HG03571 (cell line): ENCODE data around the gene ARMH1.
"Not testable (repeated sequence)": the region's sequence is repeated elsewhere in the genome, so short reads cannot be mapped to it uniquely, and the experiment has no call there.

ENCODE experiments used
- ATAC-seq: cut with Tn5 transposase; IDR thresholded peaks from one replicate; pipeline ENCODE4 v1.9.1; 2021; ENCODE audit not compliant: unreplicated experiment

Gene ARMH1

GRCh38 chr1:44664730-44665370 is 9.7 kb upstream of the ARMH1 start:
- no peak for ATAC-seq

DNA sequence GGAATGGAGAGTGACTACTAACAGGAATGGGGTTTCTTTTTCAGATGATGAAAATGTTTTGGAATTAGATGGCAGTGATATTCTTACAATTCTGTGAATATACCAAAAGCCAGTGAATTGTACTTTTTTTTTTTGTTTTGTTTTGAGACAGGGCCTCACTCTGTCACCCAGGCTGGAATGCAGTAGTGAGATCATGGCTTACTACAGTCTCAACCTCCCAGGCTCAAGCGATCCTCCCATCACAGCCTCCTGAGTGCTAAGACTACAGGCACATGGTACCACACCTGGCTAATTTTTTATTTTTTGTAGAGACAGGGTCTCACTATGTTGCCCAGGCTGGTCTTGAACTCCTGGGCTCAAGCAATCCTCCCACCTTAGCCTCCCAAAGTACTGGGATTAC is 7.8 kb upstream of the ARMH1 start:
- ATAC-seq, result not testable (repeated sequence)

- ATAC-seq, result no peak
Observed at GRCh38 chr1:44670751-44671640, 3.5 kb upstream of the ARMH1 start.

DNA sequence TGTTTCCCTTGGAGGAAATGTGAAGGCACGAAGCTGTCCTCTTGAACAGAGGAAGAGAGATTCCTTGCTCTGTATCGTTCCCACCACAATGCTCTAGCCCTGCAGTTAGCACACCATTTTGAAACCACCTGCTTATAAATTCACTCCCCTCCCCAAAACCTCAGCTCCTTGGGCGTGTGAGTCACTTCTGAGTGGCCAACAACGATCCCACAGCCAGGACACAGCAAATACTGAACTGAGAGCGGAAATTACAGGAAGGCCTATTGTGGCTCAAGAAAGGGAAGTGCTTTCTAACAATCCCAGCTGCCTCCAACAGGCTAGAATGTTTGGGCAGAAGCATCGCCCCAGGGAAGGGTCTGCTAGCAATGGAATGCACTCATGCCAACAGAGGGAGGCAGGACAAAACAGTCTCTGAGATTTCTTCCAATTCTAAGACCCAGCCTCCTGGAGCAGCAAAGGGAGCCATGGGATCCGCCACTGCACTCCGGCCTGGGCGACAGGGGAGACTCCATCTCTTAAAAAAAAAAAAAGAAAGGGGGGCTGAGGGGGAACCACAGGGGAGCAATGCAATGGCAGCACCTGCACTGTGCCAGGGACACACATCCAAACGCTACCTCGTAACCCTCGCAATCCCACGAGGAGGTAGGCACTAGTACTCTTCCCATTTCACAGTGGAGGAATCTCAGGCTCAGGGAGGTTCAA is 2.1 kb upstream of the ARMH1 start:
- ATAC-seq, result no peak

DNA sequence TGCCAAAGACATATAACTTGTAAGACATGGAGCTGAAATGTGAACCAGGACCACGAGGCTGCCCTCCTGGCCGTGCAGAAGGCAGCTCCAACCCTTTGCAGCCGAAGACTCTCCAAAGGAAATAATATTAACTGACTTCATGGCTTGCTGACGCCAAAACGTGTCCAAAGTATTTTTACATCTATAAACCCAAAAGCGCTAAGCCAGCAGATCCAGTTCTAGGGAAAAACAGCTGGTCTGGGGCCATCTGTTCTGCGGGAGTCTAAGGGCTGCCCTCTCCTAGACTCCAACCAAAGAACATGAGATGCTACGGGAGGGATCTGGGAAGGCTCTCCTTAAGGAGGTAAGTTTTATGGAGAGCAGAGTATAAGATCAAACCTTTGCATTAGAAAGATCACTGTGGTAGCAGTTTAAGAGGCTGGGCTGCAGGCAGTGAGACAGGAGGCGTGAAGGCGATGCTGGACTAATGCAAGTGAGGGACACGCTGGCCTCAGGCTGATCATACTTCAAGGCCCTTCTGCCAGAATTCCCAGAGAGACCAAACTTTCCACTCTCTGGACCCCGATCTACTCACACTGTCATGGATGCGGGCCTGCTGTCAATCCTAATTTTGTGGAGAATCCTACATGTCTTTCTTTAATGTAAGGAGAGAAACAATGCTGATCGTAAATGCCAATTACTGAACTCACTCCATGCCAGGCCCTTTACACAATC is 1.4 kb upstream of the ARMH1 start:
- no peak for ATAC-seq

GRCh38 chr1:44673675-44674112 is 820 bp upstream of the ARMH1 start:
- peak; percentile 4 for ATAC-seq

GRCh38 chr1:44675186-44675585 is 672 bp downstream of the ARMH1 start:
- ATAC-seq, result no peak

DNA sequence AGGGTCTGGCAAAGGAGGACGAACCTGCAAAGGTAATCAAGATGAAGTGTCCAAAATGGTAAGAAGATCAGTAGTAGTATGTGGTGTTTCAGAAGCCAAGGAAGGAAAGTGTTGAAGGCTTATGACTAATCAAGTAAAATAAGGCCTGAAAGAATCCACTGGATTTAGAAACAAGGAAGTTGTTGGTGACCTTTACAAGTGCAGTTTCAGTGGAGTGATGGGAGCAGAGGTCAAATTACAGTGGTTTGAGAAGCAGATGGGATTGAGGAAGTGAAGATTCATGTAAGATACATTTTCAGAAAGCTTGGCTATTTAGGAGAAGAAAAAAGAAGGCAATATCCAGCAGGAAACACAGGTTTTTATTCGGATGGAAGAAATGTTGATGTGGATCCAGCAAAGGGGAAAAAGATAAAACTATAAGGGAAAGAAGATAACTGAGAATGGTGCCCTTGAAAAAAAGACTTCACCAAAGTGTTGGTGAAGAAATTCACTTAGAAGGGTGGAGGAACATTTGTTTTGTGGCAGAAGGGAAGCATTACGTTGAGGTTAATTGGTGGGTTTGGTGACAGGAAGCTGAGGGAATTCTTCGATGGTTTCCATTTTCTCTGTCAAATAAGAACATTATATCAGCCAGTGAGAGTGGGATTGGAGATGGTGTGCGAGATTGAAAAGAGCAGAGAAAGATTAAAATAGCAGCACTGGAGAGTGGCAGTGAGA is 2.1 kb downstream of the ARMH1 start:
- no peak for ATAC-seq

GRCh38 chr1:44677201-44677766 is 2.8 kb downstream of the ARMH1 start:
- ATAC-seq, result no peak

DNA sequence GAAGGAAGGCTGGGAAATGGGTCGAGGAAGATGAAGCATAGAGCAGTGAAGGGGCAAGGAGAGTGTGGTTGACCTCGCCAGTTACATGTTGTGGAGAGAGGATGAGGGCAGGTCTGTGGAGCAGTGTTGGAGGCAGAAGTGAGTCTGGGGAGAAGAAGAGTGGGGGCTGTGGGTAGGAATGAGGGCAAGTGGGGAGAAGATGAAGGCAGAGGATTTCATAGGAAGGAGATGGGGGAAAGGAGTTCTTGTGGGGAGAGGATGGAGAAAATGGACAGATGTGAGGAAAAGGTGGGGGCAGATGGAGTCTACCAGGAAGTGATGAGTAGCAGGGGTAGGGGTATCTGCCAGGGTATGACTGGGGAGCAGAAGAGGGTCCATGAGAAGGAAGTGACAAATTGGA is 3.6 kb downstream of the ARMH1 start:
- ATAC-seq, result no peak

- no peak for ATAC-seq
Observed at GRCh38 chr1:44678626-44679025, 4.1 kb downstream of the ARMH1 start.

GRCh38 chr1:44679468-44679867 is 5.0 kb downstream of the ARMH1 start:
- no peak for ATAC-seq

GRCh38 chr1:44681905-44682882 is 7.7 kb downstream of the ARMH1 start:
- no peak for ATAC-seq

DNA sequence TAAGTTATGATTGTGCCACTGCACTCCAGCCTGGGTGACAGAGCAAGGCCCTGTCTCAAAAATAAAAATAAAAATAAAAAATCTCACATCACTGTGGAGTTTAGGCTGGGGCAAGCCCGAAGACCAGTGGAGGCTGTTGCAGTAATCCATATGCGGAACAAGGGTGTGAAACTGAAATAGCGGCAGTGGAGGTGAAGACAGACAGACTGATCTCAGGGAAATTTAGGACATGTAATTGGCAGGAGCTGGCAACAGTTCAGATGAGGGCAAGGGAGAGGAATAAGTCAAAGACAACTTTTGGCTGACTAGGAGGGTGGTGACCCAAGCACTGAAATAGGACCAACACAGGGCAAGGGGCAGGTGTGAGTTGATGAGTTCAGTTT is 8.4 kb downstream of the ARMH1 start:
- no peak for ATAC-seq

GRCh38 chr1:44684525-44684924 is 10.0 kb downstream of the ARMH1 start:
- ATAC-seq, result peak; percentile 84

GRCh38 chr1:44685218-44685617 is 10.7 kb downstream of the ARMH1 start:
- ATAC-seq, result no peak

DNA sequence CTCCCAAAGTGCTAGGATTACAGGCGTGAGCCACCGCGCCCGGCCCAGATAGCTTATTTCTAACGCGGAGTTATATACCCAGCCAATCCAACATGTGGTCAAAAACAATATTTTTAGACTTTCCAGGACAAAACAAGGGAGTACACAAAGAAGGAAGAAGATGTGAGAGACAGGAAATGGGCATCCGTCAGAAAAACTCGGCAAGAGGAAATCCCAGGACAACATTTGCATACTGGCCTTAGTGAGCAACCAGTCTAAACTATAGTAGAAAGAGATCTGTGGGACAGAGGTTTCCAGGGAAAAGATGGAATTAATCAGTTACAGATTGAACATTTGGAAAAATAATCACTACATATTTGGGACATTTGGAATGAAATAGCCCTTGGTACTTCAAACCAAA is 11.4 kb downstream of the ARMH1 start:
- no peak for ATAC-seq

- ATAC-seq, result no peak
Observed at GRCh38 chr1:44688760-44689446, 14.4 kb downstream of the ARMH1 start.

DNA sequence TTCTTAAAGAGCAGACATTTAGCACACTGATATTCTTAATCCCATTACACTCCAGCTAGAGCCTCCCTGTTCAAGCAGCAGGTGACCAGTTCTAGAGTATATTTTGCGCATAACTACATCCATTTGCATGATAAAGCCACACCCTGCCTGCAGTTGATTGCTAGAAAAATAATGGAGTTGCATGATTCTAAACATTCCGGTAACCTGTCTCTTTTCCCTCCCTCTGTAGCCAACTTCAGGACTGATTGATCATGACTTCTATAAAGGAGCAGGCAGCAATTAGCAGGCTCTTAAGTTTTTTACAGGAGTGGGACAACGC is 14.9 kb downstream of the ARMH1 start:
- ATAC-seq, result no peak
